H1 (cell line): ENCODE data around the gene TAF7. TPM values are rescaled to one million over a fixed set of nuclear protein-coding genes. Genes with fewer than 3 reads are reported as not detected.
"Not testable (repeated sequence)": the region's sequence is repeated elsewhere in the genome, so short reads cannot be mapped to it uniquely, and the experiment has no call there.

ENCODE experiments used
- CTCF ChIA-PET: fragments of 300-600 bp; sonication (Branson Sonifier 250); formaldehyde crosslinking; loops from one replicate; lab custom pipeline; 2021; ENCODE audit not compliant: partially characterized antibody; lab: Charles Lee
- POLR2A ChIA-PET: fragments of 300-600 bp; sonication (Branson Sonifier 250); formaldehyde crosslinking; loops from one replicate; lab custom pipeline; 2021; ENCODE audit warnings: inconsistent platforms; ENCODE audit not compliant: partially characterized antibody; lab: Charles Lee
- DNase-seq, 2 experiments: peaks; one replicate each; pipeline versions ENCODE4 v3.0.0 to v3.0.0-alpha.2; 2010 to 2022; ENCODE audit warnings: low spot score in 2 of 2, low read depth in 1 of 2, mixed read lengths in 1 of 2
- FAIRE-seq: peaks from 2 replicates; lab custom pipeline; 2011; peaks lifted over from hg19 to GRCh38; lab: Jason Lieb, UNC
- H2AFZ ChIP-seq: 2 replicates; pipeline ENCODE4 v1.8.1; 2012; ENCODE audit warnings: low read length, inconsistent platforms
- H2AK5ac ChIP-seq: 2 replicates; pipeline ENCODE4 v1.6.1; 2013; ENCODE audit warnings: low read depth, low read length
- H2BK120ac ChIP-seq: replicated peaks from 2 replicates; pipeline ENCODE3; 2013; ENCODE audit warnings: low read depth, low read length, inconsistent platforms
- H2BK12ac ChIP-seq: 2 replicates; pipeline ENCODE4 v1.6.1; 2013; ENCODE audit warnings: low read depth, low read length
- H2BK15ac ChIP-seq: 2 replicates; pipeline ENCODE4 v1.6.1; 2013; ENCODE audit warnings: low read length
- H2BK20ac ChIP-seq: 2 replicates; pipeline ENCODE4 v1.6.1; 2013; ENCODE audit warnings: low read length
- H2BK5ac ChIP-seq: 2 replicates; pipeline ENCODE4 v1.6.1; 2013; ENCODE audit warnings: low read depth, low read length
- H3K14ac ChIP-seq: 2 replicates; pipeline ENCODE4 v1.6.1; 2013; ENCODE audit warnings: inconsistent platforms; ENCODE audit not compliant: insufficient read length
- H3K18ac ChIP-seq: 2 replicates; pipeline ENCODE4 v1.6.1; 2013; ENCODE audit warnings: low read length; ENCODE audit errors: extremely low read depth
- H3K23ac ChIP-seq: 2 replicates; pipeline ENCODE4 v1.6.1; 2013; ENCODE audit warnings: inconsistent platforms; ENCODE audit not compliant: insufficient read length
- H3K23me2 ChIP-seq: 2 replicates; pipeline ENCODE4 v1.6.1; 2013; ENCODE audit warnings: low read depth, low read length
- H3K27ac ChIP-seq: 2 replicates; pipeline ENCODE4 v1.6.1; 2011; ENCODE audit warnings: low read depth, low read length, inconsistent platforms
- H3K27me3 ChIP-seq, 4 experiments: replicated peaks in 1 of 4; 1 replicate in 1 of 4; 2 replicates in 3 of 4; pipeline versions ENCODE4 v1.6.1 to v1.8.1; 2011 to 2013; ENCODE audit warnings: low read length in 3 of 4, mild to moderate bottlenecking in 3 of 4, inconsistent platforms in 2 of 4, mixed read lengths in 2 of 4, moderate library complexity in 1 of 4; ENCODE audit not compliant: control insufficient read depth in 3 of 4, insufficient read depth in 3 of 4; ENCODE audit errors: extremely low read depth in 1 of 4
- H3K36me3 ChIP-seq, 4 experiments: 2 replicates each; pipeline versions ENCODE4 v1.6.1 to v1.8.1; 2011 to 2013; ENCODE audit warnings: mild to moderate bottlenecking in 4 of 4, low read length in 3 of 4, moderate library complexity in 2 of 4, control low read depth in 1 of 4, inconsistent platforms in 1 of 4; ENCODE audit not compliant: insufficient read depth in 4 of 4, control insufficient read depth in 2 of 4
- H3K4ac ChIP-seq: replicated peaks from 2 replicates; pipeline ENCODE3; 2013; ENCODE audit warnings: low read length, low read depth, mixed read lengths, inconsistent platforms; ENCODE audit not compliant: insufficient read length
- H3K4me1 ChIP-seq, 4 experiments: replicated peaks in 1 of 4; 1 replicate in 1 of 4; 2 replicates in 3 of 4; pipeline versions ENCODE4 v1.6.1 to v1.8.1; 2011 to 2013; ENCODE audit warnings: low read length in 3 of 4, inconsistent platforms in 2 of 4, mixed read lengths in 1 of 4; ENCODE audit not compliant: insufficient read depth in 4 of 4, control insufficient read depth in 3 of 4
- H3K4me2 ChIP-seq, 2 experiments: 2 replicates each; pipeline versions ENCODE4 v1.6.1 to v1.8.1; 2011 to 2013; ENCODE audit warnings: low read depth in 2 of 2, low read length in 2 of 2, control low read depth in 1 of 2, inconsistent platforms in 1 of 2, mild to moderate bottlenecking in 1 of 2; ENCODE audit not compliant: insufficient read depth in 1 of 2
- H3K4me3 ChIP-seq, 4 experiments: fragments of 200-600, 300-600 bp in 1 of 4; sonication (generic), shearing (Covaris generic), sonication (Bioruptor Twin) in 1 of 4; 2 replicates each; pipeline versions ENCODE4 v1.5.1 to v1.8.1; 2011 to 2016; ENCODE audit warnings: low read length in 4 of 4, low read depth in 3 of 4, control low read depth in 2 of 4, inconsistent platforms in 2 of 4, mild to moderate bottlenecking in 2 of 4, mixed read lengths in 1 of 4, moderate library complexity in 1 of 4; ENCODE audit not compliant: insufficient read depth in 2 of 4; ENCODE audit errors: extremely low read depth in 1 of 4
- H3K56ac ChIP-seq: replicated peaks from 2 replicates; pipeline ENCODE3; 2013; ENCODE audit warnings: low read depth, mild to moderate bottlenecking, mixed read lengths, low read length, inconsistent platforms; ENCODE audit not compliant: insufficient read length
- H3K79me1 ChIP-seq: 2 replicates; pipeline ENCODE4 v1.6.1; 2013; ENCODE audit warnings: low read depth, low read length, control low read depth
- H3K79me2 ChIP-seq, 2 experiments: 2 replicates each; pipeline versions ENCODE4 v1.6.1 to v1.8.1; 2012 to 2013; ENCODE audit warnings: low read length in 2 of 2, mild to moderate bottlenecking in 2 of 2, inconsistent platforms in 1 of 2; ENCODE audit not compliant: insufficient read depth in 2 of 2, control insufficient read depth in 1 of 2
- H3K9ac ChIP-seq, 4 experiments: replicated peaks in 1 of 4; 1 replicate in 1 of 4; 2 replicates in 3 of 4; pipeline versions ENCODE4 v1.6.1 to v1.8.1; 2011 to 2013; ENCODE audit warnings: low read depth in 3 of 4, low read length in 3 of 4, control low read depth in 2 of 4, mild to moderate bottlenecking in 2 of 4, moderate library complexity in 2 of 4, inconsistent platforms in 1 of 4; ENCODE audit errors: extremely low read depth in 1 of 4
- H3K9me3 ChIP-seq, 2 experiments: 2 replicates each; pipeline versions ENCODE4 v1.6.1 to v1.8.1; 2012 to 2013; ENCODE audit warnings: mild to moderate bottlenecking in 2 of 2, moderate library complexity in 2 of 2, control low read depth in 1 of 2, inconsistent platforms in 1 of 2, low read depth in 1 of 2, low read length in 1 of 2, mixed read lengths in 1 of 2; ENCODE audit not compliant: insufficient read depth in 2 of 2
- H4K20me1 ChIP-seq, 2 experiments: replicated peaks in 1 of 2; 2 replicates each; pipeline versions ENCODE3 to v1.8.1; 2011 to 2013; ENCODE audit warnings: inconsistent platforms in 2 of 2, low read length in 2 of 2, mild to moderate bottlenecking in 1 of 2; ENCODE audit not compliant: insufficient read depth in 2 of 2, control insufficient read depth in 1 of 2
- H4K5ac ChIP-seq: 2 replicates; pipeline ENCODE4 v1.6.1; 2013; ENCODE audit warnings: low read length, low read depth, mixed read lengths, inconsistent platforms; ENCODE audit not compliant: insufficient read length
- H4K8ac ChIP-seq: 2 replicates; pipeline ENCODE4 v1.8.0; 2013; ENCODE audit warnings: mild to moderate bottlenecking, moderate library complexity, low read length, inconsistent platforms; ENCODE audit not compliant: insufficient read depth; ENCODE audit errors: extremely low read depth
- H4K91ac ChIP-seq: replicated peaks from 2 replicates; pipeline ENCODE3; 2013; ENCODE audit warnings: low read length, mixed read lengths, inconsistent platforms; ENCODE audit not compliant: insufficient read length
- WGBS, 2 experiments: shearing (Covaris generic) in 1 of 2; methylation state at CpG; one replicate each; pipeline versions ENCODE4 v1.1.6 to v1.1.7; 2013 to 2015; ENCODE audit warnings: low lambda C conversion rate in 2 of 2, mixed read lengths in 2 of 2, inconsistent platforms in 1 of 2, low coverage in 1 of 2, missing lambda C conversion rate in 1 of 2; ENCODE audit not compliant: insufficient replicate concordance in 2 of 2, insufficient coverage in 1 of 2, insufficient read length in 1 of 2; ENCODE audit errors: extremely low coverage in 1 of 2, missing lambda C conversion rate in 1 of 2; 5-methylcytosine and 5-hydroxymethylcytosine counted together
- polyA plus RNA-seq, 7 experiments: library from polyadenylated mRNA; depleted of rRNA in 3 of 7; stranded (reverse) in 5 of 7; unstranded in 2 of 7; fragments of >200 nt in 5 of 7; fragments of 200-250 nt in 2 of 7; gene quantifications; 1 replicate in 5 of 7; 2 replicates in 1 of 7; 4 replicates in 1 of 7; pipeline versions ENCODE4 v1.2.1 to v1.2.3, GENCODE V29; 2011 to 2013; ENCODE audit warnings: missing spikeins in 2 of 7, mixed read lengths in 2 of 7
- total RNA-seq: library from RNA; stranded (reverse); fragmentation: NEBNext Ultra II Directional; extraction: Animal tissue kit (Norgen Biotek cat#: 25700); gene quantifications from 2 replicates; pipeline ENCODE4 v1.2.1, GENCODE V29; 2021

The TAF7 gene
- total and polyA plus RNA-seq, 2 of the 8 experiments (the other 6 are each of a cell fraction or from before 2014, with no cell fraction given) = 29.8 to 101 TPM

DNA sequence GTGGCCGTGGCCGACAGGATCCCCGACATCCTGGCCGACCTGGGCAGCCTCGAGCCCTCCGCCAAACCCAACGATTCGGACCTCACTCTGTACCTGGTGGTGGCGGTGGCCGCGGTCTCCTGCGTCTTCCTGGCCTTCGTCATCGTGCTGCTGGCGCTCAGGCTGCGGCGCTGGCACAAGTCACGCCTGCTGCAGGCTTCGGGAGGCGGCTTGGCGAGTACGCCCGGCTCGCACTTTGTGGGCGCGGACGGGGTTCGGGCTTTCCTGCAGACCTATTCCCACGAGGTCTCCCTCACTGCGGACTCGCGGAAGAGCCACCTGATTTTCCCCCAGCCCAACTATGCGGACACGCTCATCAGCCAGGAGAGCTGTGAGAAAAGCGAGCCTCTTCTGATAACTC lies 25.4 kb upstream of the TAF7 start:
- H3K79me1 ChIP-seq, H3K36me3 ChIP-seq, H3K14ac ChIP-seq, H2BK20ac ChIP-seq, H3K4me2 ChIP-seq, H2BK15ac ChIP-seq, H3K27me3 ChIP-seq, H2BK5ac ChIP-seq, H3K4ac ChIP-seq, H3K79me2 ChIP-seq, H3K56ac ChIP-seq, H3K23ac ChIP-seq, H3K4me3 ChIP-seq, H4K91ac ChIP-seq, H4K8ac ChIP-seq, H3K18ac ChIP-seq, H2BK12ac ChIP-seq, H3K4me1 ChIP-seq, H4K20me1 ChIP-seq, DNase-seq, FAIRE-seq, POLR2A ChIA-PET, H2AK5ac ChIP-seq, H3K9ac ChIP-seq, H4K5ac ChIP-seq, H3K23me2 ChIP-seq, H3K27ac ChIP-seq, H2AFZ ChIP-seq, H2BK120ac ChIP-seq: not testable (repeated sequence)
- CTCF ChIA-PET = interaction anchor here (1.3 to 3.8 kb wide), 7 partner anchors 10 to 122 kb away, joined by 3 to 15 read pairs (median 10); partner anchors contain the start of genes PCDHB14 and PCDHB15
- WGBS, 2 experiments = 94% methylated on average over 18 of the region's 35 CpGs; no CpG with 5 or more reads in 1 of the 2 experiments
- peaks cover 24 to 25% of the 10 kb centered on the region in 2 experiments for H3K9me3 ChIP-seq
